Gastroesophageal sphincter (tissue), 4 donors: ENCODE data around the gene FAM228B. TPM values are rescaled to one million over a fixed set of nuclear protein-coding genes. Genes with fewer than 3 reads are reported as not detected.

Experiments
- ATAC-seq: fragments of 150-250 bp; one replicate; pipeline ENCODE4 v1.9.1; 2016; ENCODE audit warnings: mild to moderate bottlenecking, moderate library complexity
- H3K27ac ChIP-seq, 4 donors: fragments of 200-600 bp; sonication (generic) in 3 of 4; 1 replicate in 3 of 4; 2 replicates in 1 of 4; pipeline ENCODE4 v1.5.1; 2016 to 2019
- H3K27me3 ChIP-seq: fragments of 200-600 bp; sonication (generic); one replicate; pipeline ENCODE4 v1.5.1; 2019
- H3K36me3 ChIP-seq, 2 donors: fragments of 200-600 bp; sonication (generic); one replicate each; pipeline ENCODE4 v1.5.1; 2019; ENCODE audit warnings: control low read depth in 1 of 2
- H3K4me1 ChIP-seq, 3 donors: fragments of 200-600 bp; sonication (generic); 1 replicate in 2 of 3; 2 replicates in 1 of 3; pipeline ENCODE4 v1.5.1; 2016 to 2019; ENCODE audit warnings: control low read depth in 2 of 3
- H3K4me3 ChIP-seq, 2 donors: fragments of 200-600 bp; sonication (generic); one replicate each; pipeline ENCODE4 v1.5.1; 2019; ENCODE audit warnings: mild to moderate bottlenecking in 1 of 2, moderate library complexity in 1 of 2
- H3K9me3 ChIP-seq, 3 donors: fragments of 200-600 bp; sonication (generic); one replicate each; pipeline ENCODE4 v1.5.1; 2017 to 2019; ENCODE audit warnings: control low read depth in 2 of 3
- EP300 ChIP-seq: sonication (generic); formaldehyde crosslinking; IDR thresholded peaks from one replicate; pipeline ENCODE4 v1.6.1; 2017; ENCODE audit warnings: antibody characterized with exemption, mild to moderate bottlenecking
- POLR2A ChIP-seq, 2 donors: fragments of 450-650 bp; IDR thresholded peaks; one replicate each; pipeline ENCODE4 v1.6.1; 2017; ENCODE audit warnings: antibody characterized with exemption in 2 of 2, mild to moderate bottlenecking in 2 of 2, moderate library complexity in 1 of 2
- POLR2AphosphoS5 ChIP-seq: sonication (generic); formaldehyde crosslinking; IDR thresholded peaks from one replicate; pipeline ENCODE4 v1.6.1; 2017; ENCODE audit warnings: antibody characterized with exemption
- WGBS, 2 donors: methylation state at CpG; one replicate each; pipeline ENCODE4 v1.1.5; 2018; ENCODE audit warnings: low coverage in 1 of 2; 5-methylcytosine and 5-hydroxymethylcytosine counted together
- total RNA-seq, 4 donors: library from RNA; depleted of rRNA; stranded (reverse); fragments of >200 nt; gene quantifications; one replicate each; pipeline ENCODE4 v1.1.0, GENCODE V29; 2016
- TF ChIP-seq, protein P1 (sequence below), 4 experiments: fragments of 200-600 bp in 2 of 4; fragments of 450-650 bp in 2 of 4; sonication (generic) in 1 of 4; IDR thresholded peaks; one replicate each; pipeline ENCODE4 v1.5.1; 2017 to 2019; ENCODE audit warnings: antibody characterized with exemption in 4 of 4, mild to moderate bottlenecking in 2 of 4, moderate library complexity in 2 of 4

The FAM228B gene
- total RNA-seq, 4 donors from 2014 or later, result 24.0 to 45.5 (median 30.9) TPM

DNA sequence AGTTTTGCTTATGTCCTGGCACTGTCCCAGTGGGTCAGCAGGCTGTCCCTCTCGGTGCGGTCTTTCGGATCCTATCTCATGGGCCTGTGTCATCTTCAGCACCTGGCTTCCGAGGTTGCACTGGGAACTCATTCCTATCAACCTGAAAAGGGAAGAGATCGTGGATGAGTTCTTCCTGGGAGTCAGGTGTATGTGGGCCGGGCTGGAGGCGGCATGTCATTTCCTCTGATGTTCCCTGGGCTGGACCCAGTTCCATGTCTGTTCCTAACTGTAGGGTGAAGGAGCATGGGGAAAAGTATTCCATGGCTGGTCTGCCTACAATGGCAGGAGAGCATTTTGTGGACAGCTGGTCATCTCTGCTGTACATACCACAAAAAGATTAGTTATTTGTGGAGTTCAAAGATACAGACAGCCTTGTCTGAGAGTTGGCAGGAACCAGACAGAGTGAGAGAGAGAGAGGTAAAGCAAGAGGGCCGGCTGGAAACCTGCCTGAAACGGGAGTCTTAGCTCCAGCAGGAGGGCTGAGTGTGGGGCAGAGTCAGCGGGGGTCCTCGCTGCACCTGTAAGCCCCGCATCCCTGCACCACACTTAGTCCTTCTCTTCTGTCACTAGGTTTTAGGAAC, 76.8 kb downstream of the FAM228B start:
- ATAC-seq, result no peak
- Histone ChIP-seq H3K4me3 (no peak overlapping the region), H3K27ac (no peak overlapping the region), H3K9me3 (no peaks in the 10 kb centered on the region), H3K36me3 (peaks cover 0 to 51% of the 10 kb centered on the region in 2 donors), H3K27me3 (no peaks in the 10 kb centered on the region), H3K4me1 (no peaks in the 10 kb centered on the region)
- TF ChIP-seq POLR2A (IDR thresholded peaks at IDR 0.05), result no peak
- no peak for TF ChIP-seq POLR2AphosphoS5
- TF ChIP-seq EP300, result no peak
- TF ChIP-seq, protein P1, sequence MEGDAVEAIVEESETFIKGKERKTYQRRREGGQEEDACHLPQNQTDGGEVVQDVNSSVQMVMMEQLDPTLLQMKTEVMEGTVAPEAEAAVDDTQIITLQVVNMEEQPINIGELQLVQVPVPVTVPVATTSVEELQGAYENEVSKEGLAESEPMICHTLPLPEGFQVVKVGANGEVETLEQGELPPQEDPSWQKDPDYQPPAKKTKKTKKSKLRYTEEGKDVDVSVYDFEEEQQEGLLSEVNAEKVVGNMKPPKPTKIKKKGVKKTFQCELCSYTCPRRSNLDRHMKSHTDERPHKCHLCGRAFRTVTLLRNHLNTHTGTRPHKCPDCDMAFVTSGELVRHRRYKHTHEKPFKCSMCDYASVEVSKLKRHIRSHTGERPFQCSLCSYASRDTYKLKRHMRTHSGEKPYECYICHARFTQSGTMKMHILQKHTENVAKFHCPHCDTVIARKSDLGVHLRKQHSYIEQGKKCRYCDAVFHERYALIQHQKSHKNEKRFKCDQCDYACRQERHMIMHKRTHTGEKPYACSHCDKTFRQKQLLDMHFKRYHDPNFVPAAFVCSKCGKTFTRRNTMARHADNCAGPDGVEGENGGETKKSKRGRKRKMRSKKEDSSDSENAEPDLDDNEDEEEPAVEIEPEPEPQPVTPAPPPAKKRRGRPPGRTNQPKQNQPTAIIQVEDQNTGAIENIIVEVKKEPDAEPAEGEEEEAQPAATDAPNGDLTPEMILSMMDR (IDR thresholded peaks at IDR 0.05), result no peak
- 72% methylated on average over 7 of the region's 12 CpGs; no CpG with 5 or more reads in 1 of the 2 donors for WGBS, 2 donors

DNA sequence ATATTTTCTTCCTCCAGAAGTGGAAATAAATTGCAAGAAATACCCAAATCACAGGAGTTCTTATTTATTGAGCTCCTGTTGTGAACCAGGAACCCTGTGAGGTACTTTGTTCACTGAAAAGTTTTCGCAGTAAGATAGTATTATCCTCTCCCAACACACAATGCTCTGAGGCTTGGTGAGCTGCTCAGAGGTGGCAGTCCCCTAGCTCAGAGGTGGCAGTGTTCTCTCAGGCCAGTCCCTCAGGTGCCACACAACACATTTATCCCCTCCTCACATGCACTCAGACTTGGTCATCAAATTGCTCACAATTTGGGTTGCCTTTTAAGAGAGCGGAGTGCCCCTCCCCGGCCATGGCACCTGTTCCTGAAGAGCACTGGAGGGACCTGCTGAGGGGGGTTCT, 77.5 kb downstream of the FAM228B start:
- Histone ChIP-seq H3K4me3 (no peak overlapping the region), H3K27ac (no peak overlapping the region), H3K4me1 (no peaks in the 10 kb centered on the region), H3K27me3 (no peaks in the 10 kb centered on the region), H3K36me3 (peaks cover 0 to 58% of the 10 kb centered on the region in 2 donors), H3K9me3 (no peaks in the 10 kb centered on the region)
- 100% methylated on average over 1 of the region's 3 CpGs for WGBS, 2 donors
- ATAC-seq, result no peak
- no peak for TF ChIP-seq POLR2AphosphoS5
- TF ChIP-seq EP300, result no peak
- TF ChIP-seq, protein P1 (IDR thresholded peaks at IDR 0.05), result no peak
- no peak for TF ChIP-seq POLR2A (IDR thresholded peaks at IDR 0.05)

DNA sequence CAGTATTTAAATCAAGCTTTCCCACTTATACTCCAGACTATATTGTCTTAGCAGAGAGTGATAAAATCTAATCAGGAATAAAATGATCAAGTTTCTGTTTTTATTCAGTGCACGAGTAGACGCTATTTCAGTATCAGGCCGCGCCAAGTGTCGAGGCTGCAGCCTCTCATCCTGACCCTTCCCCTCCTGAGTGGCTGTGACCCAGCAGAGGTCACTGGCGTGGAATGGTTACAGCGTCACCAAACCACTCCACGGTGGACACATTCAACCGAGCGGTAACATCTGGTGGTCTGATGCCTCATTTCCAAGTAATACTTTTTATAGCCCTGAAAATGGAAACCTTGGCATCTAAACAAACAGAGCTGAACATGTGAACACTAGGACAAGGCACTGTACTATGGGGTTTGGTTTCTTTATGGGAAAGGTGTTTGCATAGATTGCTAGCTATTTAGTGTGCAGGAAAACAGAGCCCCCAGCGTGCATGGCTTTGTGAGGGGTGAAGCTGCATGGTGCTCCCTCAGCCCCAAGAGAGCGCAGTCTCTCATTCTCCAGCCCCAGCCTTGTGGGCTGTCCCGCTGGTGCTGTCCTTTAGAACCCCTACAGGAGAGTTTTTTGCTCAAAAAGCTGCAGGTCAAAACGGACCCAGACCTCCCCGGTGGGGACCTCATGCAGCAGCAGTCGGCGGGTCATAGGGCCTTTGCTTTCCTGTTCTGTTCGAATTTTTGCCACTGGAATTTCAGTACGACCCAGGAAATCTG, 79.9 kb downstream of the FAM228B start:
- Histone ChIP-seq H3K4me1 (no peaks in the 10 kb centered on the region), H3K4me3 (no peak overlapping the region), H3K9me3 (no peaks in the 10 kb centered on the region), H3K36me3 (peaks cover 0 to 82% of the 10 kb centered on the region in 2 donors), H3K27me3 (no peaks in the 10 kb centered on the region), H3K27ac (no peak overlapping the region)
- no peak for TF ChIP-seq EP300
- TF ChIP-seq POLR2AphosphoS5, result no peak
- TF ChIP-seq, protein P1 (IDR thresholded peaks at IDR 0.05), result no peak
- TF ChIP-seq POLR2A (IDR thresholded peaks at IDR 0.05), result no peak
- ATAC-seq, result no peak
- 59 to 66% methylated on average over 8 to 16 of the region's 19 CpGs for WGBS, 2 donors

DNA sequence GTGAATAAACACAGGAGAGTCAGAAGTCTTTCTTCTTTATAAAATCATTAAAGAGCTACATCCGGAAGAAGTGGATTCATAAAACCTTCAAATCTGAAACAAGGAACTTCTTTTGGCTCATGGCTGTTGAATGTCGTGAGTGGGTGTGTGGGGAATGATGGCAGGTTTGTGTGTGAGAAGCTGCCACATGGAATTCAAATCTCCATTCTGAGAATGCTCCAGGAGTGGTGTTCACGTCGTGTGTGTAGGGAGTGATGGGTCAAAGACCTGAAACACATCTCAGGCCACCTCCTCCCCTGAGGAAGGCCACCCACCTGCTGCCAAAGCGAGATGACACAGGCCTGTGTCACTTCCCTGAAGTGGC, 80.5 kb downstream of the FAM228B start:
- no peaks in the 10 kb centered on the region for H3K9me3 ChIP-seq
- H3K27me3 ChIP-seq, result no peaks in the 10 kb centered on the region
- no peak for ATAC-seq
- no peak overlapping the region for H3K27ac ChIP-seq
- TF ChIP-seq, protein P1 (IDR thresholded peaks at IDR 0.05), result no peak
- TF ChIP-seq EP300, result no peak
- TF ChIP-seq POLR2AphosphoS5, result no peak
- TF ChIP-seq POLR2A (IDR thresholded peaks at IDR 0.05), result no peak
- H3K36me3 ChIP-seq, result peaks cover 0 to 87% of the 10 kb centered on the region in 2 donors
- H3K4me1 ChIP-seq, result no peaks in the 10 kb centered on the region
- 52 to 60% methylated on average over 1 to 4 of the region's 5 CpGs for WGBS, 2 donors
- no peak overlapping the region for H3K4me3 ChIP-seq

DNA sequence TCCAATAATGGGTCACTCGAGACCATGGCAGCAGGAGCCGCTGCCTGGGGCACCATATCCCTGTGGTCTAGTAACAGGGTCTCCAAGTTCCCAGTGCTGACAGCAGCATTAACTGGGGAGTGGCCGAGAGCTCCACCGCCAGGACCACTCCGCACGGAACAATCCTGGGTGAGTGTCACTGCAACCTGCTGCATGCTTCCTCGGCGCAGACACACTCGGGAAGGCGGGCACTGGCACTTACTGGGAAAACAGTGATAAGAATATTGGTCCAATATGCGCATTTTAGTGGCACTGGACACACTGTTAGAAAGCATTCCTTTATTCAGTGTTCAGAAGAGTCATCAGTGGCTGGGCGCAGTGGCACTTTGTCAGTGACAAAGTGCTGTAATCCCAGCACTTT, 81.2 kb downstream of the FAM228B start:
- Histone ChIP-seq H3K27me3 (no peaks in the 10 kb centered on the region), H3K27ac (no peak overlapping the region), H3K36me3 (peaks cover 0 to 95% of the 10 kb centered on the region in 2 donors), H3K4me1 (no peaks in the 10 kb centered on the region), H3K4me3 (no peak overlapping the region), H3K9me3 (no peaks in the 10 kb centered on the region)
- WGBS, 2 donors, result 80 to 94% methylated on average over 1 to 6 of the region's 12 CpGs
- TF ChIP-seq, protein P1 (IDR thresholded peaks at IDR 0.05), result no peak
- TF ChIP-seq POLR2AphosphoS5 (no peak), EP300 (no peak), POLR2A (IDR thresholded peaks at IDR 0.05) (no peak)
- no peak for ATAC-seq
